ENCODE measurements around the gene TMBIM1.

DNA sequence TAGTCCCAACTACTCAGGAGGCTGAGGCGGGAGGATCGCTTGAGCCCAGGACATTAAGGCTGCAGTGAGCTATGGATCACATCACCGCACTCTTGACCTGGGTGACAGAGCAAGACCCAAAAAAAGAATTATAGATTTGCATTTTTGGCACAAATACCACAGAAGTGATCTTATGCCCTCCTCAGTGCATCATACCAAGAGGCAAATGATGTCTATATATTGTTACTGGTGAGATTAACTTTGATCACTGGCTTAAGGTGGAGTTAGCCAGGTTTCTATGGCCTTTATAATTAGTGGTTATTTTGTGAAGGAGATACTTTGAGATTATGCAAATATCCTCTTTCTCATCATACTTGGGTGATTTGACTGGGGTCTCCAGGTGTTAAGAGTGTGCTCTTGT is 42.2 kb upstream of the TMBIM1 start:
- TF ChIP-seq, protein P1, sequence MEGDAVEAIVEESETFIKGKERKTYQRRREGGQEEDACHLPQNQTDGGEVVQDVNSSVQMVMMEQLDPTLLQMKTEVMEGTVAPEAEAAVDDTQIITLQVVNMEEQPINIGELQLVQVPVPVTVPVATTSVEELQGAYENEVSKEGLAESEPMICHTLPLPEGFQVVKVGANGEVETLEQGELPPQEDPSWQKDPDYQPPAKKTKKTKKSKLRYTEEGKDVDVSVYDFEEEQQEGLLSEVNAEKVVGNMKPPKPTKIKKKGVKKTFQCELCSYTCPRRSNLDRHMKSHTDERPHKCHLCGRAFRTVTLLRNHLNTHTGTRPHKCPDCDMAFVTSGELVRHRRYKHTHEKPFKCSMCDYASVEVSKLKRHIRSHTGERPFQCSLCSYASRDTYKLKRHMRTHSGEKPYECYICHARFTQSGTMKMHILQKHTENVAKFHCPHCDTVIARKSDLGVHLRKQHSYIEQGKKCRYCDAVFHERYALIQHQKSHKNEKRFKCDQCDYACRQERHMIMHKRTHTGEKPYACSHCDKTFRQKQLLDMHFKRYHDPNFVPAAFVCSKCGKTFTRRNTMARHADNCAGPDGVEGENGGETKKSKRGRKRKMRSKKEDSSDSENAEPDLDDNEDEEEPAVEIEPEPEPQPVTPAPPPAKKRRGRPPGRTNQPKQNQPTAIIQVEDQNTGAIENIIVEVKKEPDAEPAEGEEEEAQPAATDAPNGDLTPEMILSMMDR (IDR thresholded peaks at IDR 0.05; ENCODE audit: low read length) = no peak
- no peak for TF ChIP-seq EZH2 (IDR thresholded peaks at IDR 0.05; ENCODE audit: borderline replicate concordance, low read length)
